PC-9 (cell line): ENCODE data around the gene RPL41. TPM values are rescaled to one million over a fixed set of nuclear protein-coding genes. Genes with fewer than 3 reads are reported as not detected.

Experiments
- BruUV-seq: library from RNA; stranded (reverse); fragments of 400-500 nt; replicated peaks from 2 replicates; lab custom pipeline; 2021; lab: Mats Ljungman, UMichigan
- CTCF ChIA-PET: fragments of 300-600 bp; sonication (Branson Sonifier 250); formaldehyde crosslinking; loops from one replicate; lab custom pipeline; 2022; ENCODE audit warnings: antibody characterized with exemption; lab: Charles Lee
- POLR2A ChIA-PET: fragments of 300-600 bp; sonication (Branson Sonifier 250); formaldehyde crosslinking; loops from one replicate; lab custom pipeline; 2022; ENCODE audit warnings: antibody characterized with exemption; ENCODE audit not compliant: unreplicated experiment; lab: Charles Lee
- DNase-seq, 2 experiments: peaks; one replicate each; pipeline versions ENCODE4 v3.0.0 to v3.0.0-alpha.2; 2015 to 2022; ENCODE audit warnings: mixed read lengths in 1 of 2
- H2AFZ ChIP-seq: fragments of 200-600 bp; sonication (generic); 2 replicates; pipeline ENCODE4 v1.8.1; 2017; ENCODE audit warnings: antibody characterized with exemption
- H3F3A ChIP-seq: fragments of 200-600 bp; sonication (generic); 2 replicates; pipeline ENCODE4 v1.8.1; 2017; ENCODE audit warnings: antibody characterized with exemption, mild to moderate bottlenecking, low read depth; ENCODE audit not compliant: insufficient read depth
- H3K27ac ChIP-seq: fragments of 200-600 bp; sonication (generic); 2 replicates; pipeline ENCODE4 v1.6.1; 2016; ENCODE audit warnings: mixed run types
- H3K27me3 ChIP-seq: fragments of 200-600 bp; sonication (generic); 2 replicates; pipeline ENCODE4 v1.6.1; 2016; ENCODE audit warnings: low read depth, mixed run types; ENCODE audit not compliant: insufficient read depth
- H3K36me3 ChIP-seq: fragments of 200-600 bp; sonication (generic); 2 replicates; pipeline ENCODE4 v1.6.1; 2016; ENCODE audit warnings: low read depth, mixed run types
- H3K4me1 ChIP-seq: fragments of 200-600 bp; sonication (generic); replicated peaks from 2 replicates; pipeline ENCODE4 v1.6.1; 2016; ENCODE audit warnings: mixed run types; ENCODE audit not compliant: insufficient read depth
- H3K4me2 ChIP-seq: fragments of 200-600 bp; sonication (generic); 2 replicates; pipeline ENCODE4 v1.6.1; 2017; ENCODE audit warnings: mixed run types
- H3K4me3 ChIP-seq: fragments of 200-600 bp; sonication (generic); 2 replicates; pipeline ENCODE4 v1.6.1; 2016; ENCODE audit warnings: mixed run types
- H3K79me2 ChIP-seq: fragments of 200-600 bp; sonication (generic); 2 replicates; pipeline ENCODE4 v1.6.1; 2017; ENCODE audit warnings: low read depth, mixed run types
- H3K9me2 ChIP-seq: fragments of 200-600 bp; sonication (generic); 2 replicates; pipeline ENCODE4 v1.8.1; 2017; ENCODE audit warnings: mild to moderate bottlenecking; ENCODE audit not compliant: insufficient read depth
- H3K9me3 ChIP-seq: fragments of 200-600 bp; sonication (generic); 2 replicates; pipeline ENCODE4 v1.8.1; 2016; ENCODE audit warnings: low read depth; ENCODE audit not compliant: insufficient read depth
- H4K20me1 ChIP-seq: fragments of 200-600 bp; sonication (generic); 2 replicates; pipeline ENCODE4 v1.8.1; 2017; ENCODE audit not compliant: insufficient read depth
- EZH2 ChIP-seq: fragments of 200-600 bp; sonication (generic); IDR thresholded peaks from 2 replicates; pipeline ENCODE4 v1.8.0; 2017; ENCODE audit warnings: antibody characterized with exemption, low read depth
- intact Hi-C: fragments of 100-400 bp; cut with micrococcal nuclease; formaldehyde crosslinking; loops from one replicate; pipeline ENCODE4 v1.10.0; 2022; ENCODE audit not compliant: unreplicated experiment
- total RNA-seq: library from RNA; stranded (reverse); gene quantifications from 2 replicates; pipeline ENCODE4 v1.2.3, GENCODE V29; 2021
- TF ChIP-seq, protein P1 (sequence below): fragments of 200-600 bp; sonication (generic); conservative IDR thresholded peaks from 2 replicates; pipeline ENCODE4 v1.6.1; 2017; ENCODE audit warnings: mixed run types, antibody characterized with exemption, mild to moderate bottlenecking, moderate library complexity

The RPL41 gene
- total RNA-seq, 1 experiment from 2014 or later = 3,423 TPM

DNA sequence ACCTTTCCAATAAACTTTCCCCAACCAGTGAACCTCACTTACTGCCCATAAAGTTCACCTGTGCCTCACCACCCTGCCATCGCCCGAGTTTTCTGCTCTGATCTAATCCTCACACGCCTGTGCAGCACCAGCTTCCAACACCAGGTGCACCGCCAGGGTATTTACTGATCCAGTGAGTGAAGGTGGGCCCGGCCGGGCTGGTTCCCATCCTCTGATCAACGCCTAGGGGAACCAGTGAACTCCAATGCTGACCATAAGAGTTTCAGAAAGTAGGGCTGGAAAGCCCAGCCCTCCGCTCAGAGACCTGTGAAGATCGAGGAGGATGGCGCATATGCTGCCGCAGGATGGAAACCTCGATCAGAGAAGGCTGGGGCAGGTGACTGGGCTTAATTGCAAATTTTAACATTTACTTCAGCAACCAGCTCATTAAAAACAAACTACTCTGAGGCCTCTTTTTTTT, 35.3 kb downstream of the RPL41 start:
- Histone ChIP-seq H3F3A (peaks cover 23% of the 10 kb centered on the region), H3K36me3 (no peaks in the 10 kb centered on the region), H3K27ac (peak overlapping the region; percentile 83), H3K4me3 (peak overlapping the region; percentile 77), H3K9me2 (no peaks in the 10 kb centered on the region), H3K79me2 (peaks cover 9% of the 10 kb centered on the region; the same call in 1 of the 2 replicates), H3K4me1 (peaks cover 27% of the 10 kb centered on the region), H3K9me3 (no peaks in the 10 kb centered on the region), H3K27me3 (no peaks in the 10 kb centered on the region), H4K20me1 (no peaks in the 10 kb centered on the region), H2AFZ (peak overlapping the region; percentile 82), H3K4me2 (peak overlapping the region; percentile 88)
- POLR2A ChIA-PET = interaction anchor here (0.6 to 0.7 kb wide), 3 partner anchors 34 to 209 kb away, joined by 3 to 6 read pairs (median 3); partner anchors contain the start of gene ZC3H10
- BruUV-seq = TSS peak; percentile 71
- CTCF ChIA-PET = interaction anchor here (1.0 kb wide), 1 partner anchor 26 kb away, joined by 4 read pairs; no protein-coding TSS in a partner anchor
- TF ChIP-seq, protein P1, sequence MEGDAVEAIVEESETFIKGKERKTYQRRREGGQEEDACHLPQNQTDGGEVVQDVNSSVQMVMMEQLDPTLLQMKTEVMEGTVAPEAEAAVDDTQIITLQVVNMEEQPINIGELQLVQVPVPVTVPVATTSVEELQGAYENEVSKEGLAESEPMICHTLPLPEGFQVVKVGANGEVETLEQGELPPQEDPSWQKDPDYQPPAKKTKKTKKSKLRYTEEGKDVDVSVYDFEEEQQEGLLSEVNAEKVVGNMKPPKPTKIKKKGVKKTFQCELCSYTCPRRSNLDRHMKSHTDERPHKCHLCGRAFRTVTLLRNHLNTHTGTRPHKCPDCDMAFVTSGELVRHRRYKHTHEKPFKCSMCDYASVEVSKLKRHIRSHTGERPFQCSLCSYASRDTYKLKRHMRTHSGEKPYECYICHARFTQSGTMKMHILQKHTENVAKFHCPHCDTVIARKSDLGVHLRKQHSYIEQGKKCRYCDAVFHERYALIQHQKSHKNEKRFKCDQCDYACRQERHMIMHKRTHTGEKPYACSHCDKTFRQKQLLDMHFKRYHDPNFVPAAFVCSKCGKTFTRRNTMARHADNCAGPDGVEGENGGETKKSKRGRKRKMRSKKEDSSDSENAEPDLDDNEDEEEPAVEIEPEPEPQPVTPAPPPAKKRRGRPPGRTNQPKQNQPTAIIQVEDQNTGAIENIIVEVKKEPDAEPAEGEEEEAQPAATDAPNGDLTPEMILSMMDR = peak; percentile 77
- no peak for TF ChIP-seq EZH2
- intact Hi-C loops = loop anchor here (1.0 kb wide), 1 partner anchor 25 kb away; no protein-coding TSS in a partner anchor
- DNase-seq = peak; percentile 50 to 51

DNA sequence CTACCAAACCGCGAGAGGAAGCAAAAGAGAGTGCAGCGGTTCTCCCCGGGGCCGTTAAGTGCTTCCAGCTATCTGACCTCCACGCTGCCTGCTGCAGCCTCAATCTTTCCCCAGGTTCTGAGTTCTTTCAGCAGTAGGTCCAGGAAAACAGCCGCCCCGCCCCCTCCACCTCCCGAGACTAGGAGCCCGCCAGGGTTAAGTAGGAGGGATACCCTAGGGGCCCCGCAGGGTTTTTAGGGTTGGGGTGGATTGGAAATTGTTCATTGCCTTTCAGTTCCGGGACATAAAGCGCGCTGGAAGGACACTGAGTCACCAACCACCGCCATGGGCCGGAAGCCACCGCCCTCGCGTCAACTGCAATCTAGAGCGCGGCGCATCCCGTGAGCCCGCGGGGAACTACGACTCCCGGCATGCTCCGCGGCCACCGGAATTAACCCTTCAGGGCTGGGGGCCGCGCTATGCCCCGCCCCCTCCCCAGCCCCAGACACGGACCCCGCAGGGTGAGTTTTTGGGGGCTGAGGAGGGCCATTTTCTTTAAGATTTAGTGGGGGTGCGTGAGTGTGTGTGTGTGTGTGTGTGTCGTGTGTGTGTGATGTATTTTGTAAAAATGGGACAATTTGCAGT, 35.8 kb downstream of the RPL41 start, which contains the start of gene MYL6B:
Gene MYL6B, plus strand, starts transcription at position 456 of the 624 bp plus-strand sequence. CDS start 1,332 bp downstream, outside the sequence.
- peak within 1 kb of the TSS; percentile 88 for H3K4me2 ChIP-seq
- peaks cover 9% of the 10 kb centered on the region; the same call in 1 of the 2 replicates for H3K79me2 ChIP-seq
- TF ChIP-seq, protein P1 = no peak
- no peak for TF ChIP-seq EZH2
- no peaks in the 10 kb centered on the region for H4K20me1 ChIP-seq
- no peaks in the 10 kb centered on the region for H3K27me3 ChIP-seq
- no peaks in the 10 kb centered on the region for H3K36me3 ChIP-seq
- peaks cover 19% of the 10 kb centered on the region for H3F3A ChIP-seq
- peak within 1 kb of the TSS; percentile 77 for H3K4me3 ChIP-seq
- H3K9me3 ChIP-seq = no peaks in the 10 kb centered on the region
- H3K9me2 ChIP-seq = no peaks in the 10 kb centered on the region
- BruUV-seq = no TSS peak
- peak within 1 kb of the TSS; percentile 83 for H3K27ac ChIP-seq
- H3K4me1 ChIP-seq = peaks cover 27% of the 10 kb centered on the region
- POLR2A ChIA-PET = interaction anchor here (0.6 to 0.7 kb wide), 2 partner anchors 35 to 208 kb away, joined by 3 read pairs; no protein-coding TSS in a partner anchor
- intact Hi-C loops = loop anchor here (1.0 kb wide), 1 partner anchor 26 kb away; no protein-coding TSS in a partner anchor
- CTCF ChIA-PET = interaction anchor here (1.0 kb wide), 1 partner anchor 26 kb away, joined by 4 read pairs; no protein-coding TSS in a partner anchor
- DNase-seq = peak; percentile 80 to 89
- peak within 1 kb of the TSS; percentile 82 for H2AFZ ChIP-seq
